ENCODE data around the gene NKPD1. TPM values are rescaled to one million over a fixed set of nuclear protein-coding genes. Genes with fewer than 3 reads are reported as not detected.

NKPD1 gene
- total and polyA plus RNA-seq, 2 donors (not counting 3 experiments of a cell fraction or from before 2014, with no cell fraction given) = 0.04 TPM; not detected in 1

GRCh38 chr19:45114116-45114515 is 46.7 kb downstream of the NKPD1 start:
- Histone ChIP-seq H3K4me3 (replicated peaks in 1 of 3; ENCODE audit: insufficient read depth in 1 of 3, low read depth in 1 of 3, low read length in 3 of 3) (no peak overlapping the region), H3K9ac (replicated peaks; ENCODE audit: extremely low read depth, insufficient read depth, low read length) (no peak overlapping the region), H3K27me3 (ENCODE audit: control insufficient read depth in 2 of 2, insufficient read depth in 2 of 2, low read length in 2 of 2) (no peaks in the 10 kb centered on the region), H3K36me3 (ENCODE audit: control insufficient read depth in 2 of 2, extremely low read depth in 1 of 2, insufficient read depth in 2 of 2, low read length in 2 of 2) (no peaks in the 10 kb centered on the region), H3K9me3 (replicated peaks; ENCODE audit: control insufficient read depth, insufficient read depth, low read length) (no peaks in the 10 kb centered on the region), H3K4me1 (ENCODE audit: control insufficient read depth, extremely low read depth, insufficient read depth, low read length) (no peaks in the 10 kb centered on the region), H3K4me2 (ENCODE audit: insufficient read depth, low read length) (no peak overlapping the region), H3K79me2 (ENCODE audit: control insufficient read depth, insufficient read depth, low read length) (peaks cover 60% of the 10 kb centered on the region), H3K9me1 (replicated peaks; ENCODE audit: control insufficient read depth, extremely low read depth, insufficient read depth, low read length) (no peaks in the 10 kb centered on the region), H2AFZ (ENCODE audit: low read depth, low read length) (no peak overlapping the region), H3K27ac (ENCODE audit: insufficient read depth, low read depth, low read length) (no peak overlapping the region), H4K20me1 (replicated peaks; ENCODE audit: control insufficient read depth, extremely low read depth, insufficient read depth, low read length) (no peaks in the 10 kb centered on the region)
- intact Hi-C loops (cut with micrococcal nuclease) (no loop called here), dilution Hi-C loops (cut with MboI; ENCODE audit: extremely low pct_ligation_motif_present, low sequenced_read_pairs) (no loop called here)
- BruUV-seq (replicated peaks) = no TSS peak
- FAIRE-seq (no peak), DNase-seq (ENCODE audit: low read depth, low spot score) (no peak)
- TF ChIP-seq GATA2 (IDR thresholded peaks at IDR 0.05; ENCODE audit: insufficient read depth, insufficient read length, low read depth, low read length) = no peak
- no peak for TF ChIP-seq POLR2AphosphoS5 (IDR thresholded peaks at IDR 0.05; ENCODE audit: insufficient read depth, low read depth, low read length)
- no peak for TF ChIP-seq MYC (IDR thresholded peaks at IDR 0.05; ENCODE audit: low read depth, low read length)
- TF ChIP-seq MAX (IDR thresholded peaks at IDR 0.05; ENCODE audit: insufficient read depth, insufficient read length) = no peak
- TF ChIP-seq, protein P1, sequence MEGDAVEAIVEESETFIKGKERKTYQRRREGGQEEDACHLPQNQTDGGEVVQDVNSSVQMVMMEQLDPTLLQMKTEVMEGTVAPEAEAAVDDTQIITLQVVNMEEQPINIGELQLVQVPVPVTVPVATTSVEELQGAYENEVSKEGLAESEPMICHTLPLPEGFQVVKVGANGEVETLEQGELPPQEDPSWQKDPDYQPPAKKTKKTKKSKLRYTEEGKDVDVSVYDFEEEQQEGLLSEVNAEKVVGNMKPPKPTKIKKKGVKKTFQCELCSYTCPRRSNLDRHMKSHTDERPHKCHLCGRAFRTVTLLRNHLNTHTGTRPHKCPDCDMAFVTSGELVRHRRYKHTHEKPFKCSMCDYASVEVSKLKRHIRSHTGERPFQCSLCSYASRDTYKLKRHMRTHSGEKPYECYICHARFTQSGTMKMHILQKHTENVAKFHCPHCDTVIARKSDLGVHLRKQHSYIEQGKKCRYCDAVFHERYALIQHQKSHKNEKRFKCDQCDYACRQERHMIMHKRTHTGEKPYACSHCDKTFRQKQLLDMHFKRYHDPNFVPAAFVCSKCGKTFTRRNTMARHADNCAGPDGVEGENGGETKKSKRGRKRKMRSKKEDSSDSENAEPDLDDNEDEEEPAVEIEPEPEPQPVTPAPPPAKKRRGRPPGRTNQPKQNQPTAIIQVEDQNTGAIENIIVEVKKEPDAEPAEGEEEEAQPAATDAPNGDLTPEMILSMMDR (IDR thresholded peaks at IDR 0.05; ENCODE audit: extremely low read depth in 1 of 2, insufficient read depth in 1 of 2, low read depth in 1 of 2, low read length in 2 of 2) = no peak
- no peak for TF ChIP-seq JUN (IDR thresholded peaks at IDR 0.05; ENCODE audit: borderline replicate concordance, insufficient read depth, insufficient read length, low read depth)
- no peak for TF ChIP-seq FOS (IDR thresholded peaks at IDR 0.05; ENCODE audit: borderline replicate concordance, insufficient read depth, low read length)
- TF ChIP-seq EZH2 (IDR thresholded peaks at IDR 0.05; ENCODE audit: borderline replicate concordance, low read depth, low read length, severe bottlenecking) = no peak
- no peak for TF ChIP-seq POLR2A (IDR thresholded peaks at IDR 0.05; ENCODE audit: low read depth, low read length)
- ChIA-PET POLR2A (no interaction called here), CTCF (interaction anchor here (0.6 to 1.2 kb wide), 4 partner anchors 11 to 134 kb away, joined by 3 to 5 read pairs (median 4); no protein-coding TSS in a partner anchor)

Data from endothelial cell of umbilical vein (primary cell).